Kidney (tissue), 14 donors: ENCODE measurements around the gene TNFRSF12A. TPM values are rescaled to one million over a fixed set of nuclear protein-coding genes. Genes with fewer than 3 reads are reported as not detected.
A peak's percentile ranks its signal among the peaks of the same experiment; 100 is the strongest.

Experiments used
- DNase-seq, 5 donors: peaks; one replicate each; pipeline ENCODE4 v3.0.0-alpha.2; 2013 to 2020
- FAIRE-seq: peaks from 2 replicates; lab custom pipeline; 2012; peaks lifted over from hg19 to GRCh38; lab: Jason Lieb, UNC
- H3K27ac ChIP-seq, 2 donors: one replicate each; pipeline ENCODE4 v1.7.0; 2013; ENCODE audit warnings: low read depth in 2 of 2, low read length in 2 of 2, inconsistent platforms in 1 of 2
- H3K27me3 ChIP-seq: one replicate; pipeline ENCODE4 v1.7.1; 2013; ENCODE audit warnings: low read length, inconsistent platforms; ENCODE audit not compliant: control insufficient read depth, insufficient read depth
- H3K36me3 ChIP-seq, 3 donors: one replicate each; pipeline versions ENCODE4 v1.7.0 to v1.7.1; 2013; ENCODE audit warnings: low read length in 3 of 3, control low read depth in 1 of 3, inconsistent platforms in 1 of 3; ENCODE audit not compliant: insufficient read depth in 3 of 3, control insufficient read depth in 2 of 3
- H3K4me1 ChIP-seq, 3 donors: one replicate each; pipeline versions ENCODE4 v1.7.0 to v1.7.1; 2013; ENCODE audit warnings: low read length in 3 of 3, inconsistent platforms in 1 of 3, low read depth in 1 of 3; ENCODE audit not compliant: control insufficient read depth in 2 of 3, insufficient read depth in 2 of 3
- H3K4me3 ChIP-seq, 3 donors: one replicate each; pipeline versions ENCODE4 v1.7.0 to v1.8.1; 2013; ENCODE audit warnings: low read length in 3 of 3, control low read depth in 1 of 3, inconsistent platforms in 1 of 3
- H3K9ac ChIP-seq, 3 donors: one replicate each; pipeline versions ENCODE4 v1.7.0 to v1.7.1; 2013; ENCODE audit warnings: low read length in 3 of 3, control low read depth in 1 of 3, inconsistent platforms in 1 of 3
- H3K9me3 ChIP-seq, 3 donors: one replicate each; pipeline versions ENCODE4 v1.7.0 to v1.7.1; 2013; ENCODE audit warnings: low read length in 3 of 3, control low read depth in 1 of 3, inconsistent platforms in 1 of 3; ENCODE audit not compliant: control insufficient read depth in 2 of 3, insufficient read depth in 1 of 3
- intact Hi-C: fragments of 100-400 bp; cut with DNase I; formaldehyde crosslinking; loops from one replicate; pipeline ENCODE4 v1.11.1; 2022
- polyA plus RNA-seq: library from polyadenylated mRNA; stranded (reverse); fragments of 350-450 nt; fragmentation: Illumina TruSeq; extraction: RNeasy Lipid Tissue Mini Kit (QIAGEN cat#74804); gene quantifications from one replicate; pipeline ENCODE4 v1.2.3, GENCODE V29; 2014; ENCODE audit warnings: low read depth, low replicate concordance; ENCODE audit not compliant: insufficient read depth
- total RNA-seq: library from RNA; stranded (reverse); fragmentation: NEBNext Ultra II Directional; extraction: Animal tissue kit (Norgen Biotek cat#: 25700); gene quantifications from one replicate; pipeline ENCODE4 v1.2.1, GENCODE V29; 2021
- TF ChIP-seq, protein P1 (sequence below): IDR thresholded peaks from 3 replicates; pipeline ENCODE4 v1.5.1; 2012; ENCODE audit warnings: mild to moderate bottlenecking, moderate library complexity, borderline replicate concordance; ENCODE audit not compliant: insufficient read depth; ENCODE audit errors: extremely low read depth
- donor health status: control.
- donor health status: control.
- donor health status: control.
- donor health status: control.
- donor health status: control.
- donor health status: DM: yes; HTN: yes; CAD: no.
- donor health status: Normal renal cell carcinoma (clear cell type).

Gene TNFRSF12A
- total and polyA plus RNA-seq, 2 donors from 2014 or later = 87.3 to 114 TPM

- Histone ChIP-seq H3K27me3 (peaks cover 2% of the 10 kb centered on the region), H3K27ac (no peak overlapping the region), H3K9ac (no peak overlapping the region), H3K36me3 (no peaks in the 10 kb centered on the region), H3K9me3 (no peaks in the 10 kb centered on the region), H3K4me3 (no peak overlapping the region), H3K4me1 (peaks cover 0 to 3% (median 0%) of the 10 kb centered on the region in 3 donors)
- intact Hi-C loops = no loop called here
- DNase-seq (peak; percentile 98 to 99 (median 99)), FAIRE-seq (peak; percentile 87)
- TF ChIP-seq, protein P1, sequence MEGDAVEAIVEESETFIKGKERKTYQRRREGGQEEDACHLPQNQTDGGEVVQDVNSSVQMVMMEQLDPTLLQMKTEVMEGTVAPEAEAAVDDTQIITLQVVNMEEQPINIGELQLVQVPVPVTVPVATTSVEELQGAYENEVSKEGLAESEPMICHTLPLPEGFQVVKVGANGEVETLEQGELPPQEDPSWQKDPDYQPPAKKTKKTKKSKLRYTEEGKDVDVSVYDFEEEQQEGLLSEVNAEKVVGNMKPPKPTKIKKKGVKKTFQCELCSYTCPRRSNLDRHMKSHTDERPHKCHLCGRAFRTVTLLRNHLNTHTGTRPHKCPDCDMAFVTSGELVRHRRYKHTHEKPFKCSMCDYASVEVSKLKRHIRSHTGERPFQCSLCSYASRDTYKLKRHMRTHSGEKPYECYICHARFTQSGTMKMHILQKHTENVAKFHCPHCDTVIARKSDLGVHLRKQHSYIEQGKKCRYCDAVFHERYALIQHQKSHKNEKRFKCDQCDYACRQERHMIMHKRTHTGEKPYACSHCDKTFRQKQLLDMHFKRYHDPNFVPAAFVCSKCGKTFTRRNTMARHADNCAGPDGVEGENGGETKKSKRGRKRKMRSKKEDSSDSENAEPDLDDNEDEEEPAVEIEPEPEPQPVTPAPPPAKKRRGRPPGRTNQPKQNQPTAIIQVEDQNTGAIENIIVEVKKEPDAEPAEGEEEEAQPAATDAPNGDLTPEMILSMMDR = peak; percentile 81
Observed at GRCh38 chr16:3003582-3004270, 16.4 kb upstream of the TNFRSF12A start.

GRCh38 chr16:3004319-3004718, 15.8 kb upstream of the TNFRSF12A start:
- H3K4me1 ChIP-seq = peaks cover 0 to 3% (median 0%) of the 10 kb centered on the region in 3 donors
- FAIRE-seq (no peak), DNase-seq (no peak)
- TF ChIP-seq, protein P1 = no peak
- no peak overlapping the region for H3K4me3 ChIP-seq
- intact Hi-C loops = no loop called here
- no peak overlapping the region for H3K27ac ChIP-seq
- H3K27me3 ChIP-seq = peaks cover 2% of the 10 kb centered on the region
- H3K9ac ChIP-seq = no peak overlapping the region
- no peaks in the 10 kb centered on the region for H3K9me3 ChIP-seq
- no peaks in the 10 kb centered on the region for H3K36me3 ChIP-seq

GRCh38 chr16:3004781-3005284, 15.3 kb upstream of the TNFRSF12A start:
- Histone ChIP-seq H3K36me3 (no peaks in the 10 kb centered on the region), H3K9me3 (no peaks in the 10 kb centered on the region), H3K27me3 (peaks cover 2% of the 10 kb centered on the region), H3K9ac (peak overlapping the region in 1 of 3 donors; percentile 58), H3K4me3 (peak overlapping the region in 1 of 3 donors; percentile 48), H3K4me1 (peaks cover 0 to 3% (median 0%) of the 10 kb centered on the region in 3 donors), H3K27ac (no peak overlapping the region)
- DNase-seq (peak in 2 of 5 donors; percentile 26 to 43), FAIRE-seq (no peak)
- TF ChIP-seq, protein P1 = no peak
- intact Hi-C loops = no loop called here
